ENCODE results near the gene SEH1L.

GRCh38 chr18:12991821-12992179, 44.0 kb downstream of the SEH1L start:
- TF ChIP-seq CTCF (conservative IDR thresholded peaks at IDR 0.05 in 1 of 2, IDR thresholded peaks at IDR 0.05 in 1 of 2; ENCODE audit: extremely low read depth in 1 of 2, insufficient read depth in 1 of 2, low read depth in 1 of 2, low read length in 2 of 2) (no peak), EZH2 (IDR thresholded peaks at IDR 0.05; ENCODE audit: borderline replicate concordance, low read length) (no peak)

Data from mammary epithelial cell (primary cell).